ENCODE measurements around the gene RPL28.

GRCh38 chr19:55418185-55418584 lies 32.5 kb downstream of the RPL28 start:
- TF ChIP-seq CTCF (IDR thresholded peaks at IDR 0.05; ENCODE audit: extremely low read depth in 1 of 2, insufficient read depth in 1 of 2, low read depth in 1 of 2, low read length in 2 of 2) (peak; percentile 64 to 71), JUN (IDR thresholded peaks at IDR 0.05; ENCODE audit: borderline replicate concordance, insufficient read depth, insufficient read length, low read depth) (no peak), MAX (IDR thresholded peaks at IDR 0.05; ENCODE audit: insufficient read depth, insufficient read length) (no peak), POLR2A (IDR thresholded peaks at IDR 0.05; ENCODE audit: low read depth, low read length) (no peak), EZH2 (IDR thresholded peaks at IDR 0.05; ENCODE audit: borderline replicate concordance, low read depth, low read length, severe bottlenecking) (no peak)
